ENCODE measurements around the gene PHACTR1.

DNA sequence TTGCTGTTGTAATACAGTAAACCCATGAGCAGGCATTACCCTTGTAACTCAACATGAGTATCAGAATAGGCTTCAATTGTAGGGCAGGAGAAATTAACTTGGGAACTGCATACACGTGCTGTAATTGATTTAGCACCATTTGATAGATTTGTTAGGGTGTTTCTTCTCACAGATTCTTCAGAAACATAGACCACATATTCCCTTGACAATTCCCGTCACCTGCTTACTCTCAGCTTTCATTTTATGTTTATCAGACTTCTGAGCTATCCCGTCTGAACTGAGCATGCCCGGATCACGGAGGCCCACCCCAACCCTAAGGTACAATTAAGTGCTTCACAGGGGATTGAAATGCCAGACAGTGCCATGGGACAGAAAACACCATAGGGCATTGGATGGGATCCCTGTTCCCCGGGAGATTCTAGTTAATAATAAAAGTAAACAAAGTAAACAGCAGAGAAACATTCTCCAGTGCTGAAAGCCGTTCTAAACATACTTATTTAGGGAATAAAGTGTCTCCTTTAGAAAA, 179.7 kb downstream of the PHACTR1 start:
- TF ChIP-seq POLR2A (IDR thresholded peaks at IDR 0.05) (no peak), POLR2AphosphoS5 (IDR thresholded peaks at IDR 0.05) (no peak)
- TF ChIP-seq, protein P1, sequence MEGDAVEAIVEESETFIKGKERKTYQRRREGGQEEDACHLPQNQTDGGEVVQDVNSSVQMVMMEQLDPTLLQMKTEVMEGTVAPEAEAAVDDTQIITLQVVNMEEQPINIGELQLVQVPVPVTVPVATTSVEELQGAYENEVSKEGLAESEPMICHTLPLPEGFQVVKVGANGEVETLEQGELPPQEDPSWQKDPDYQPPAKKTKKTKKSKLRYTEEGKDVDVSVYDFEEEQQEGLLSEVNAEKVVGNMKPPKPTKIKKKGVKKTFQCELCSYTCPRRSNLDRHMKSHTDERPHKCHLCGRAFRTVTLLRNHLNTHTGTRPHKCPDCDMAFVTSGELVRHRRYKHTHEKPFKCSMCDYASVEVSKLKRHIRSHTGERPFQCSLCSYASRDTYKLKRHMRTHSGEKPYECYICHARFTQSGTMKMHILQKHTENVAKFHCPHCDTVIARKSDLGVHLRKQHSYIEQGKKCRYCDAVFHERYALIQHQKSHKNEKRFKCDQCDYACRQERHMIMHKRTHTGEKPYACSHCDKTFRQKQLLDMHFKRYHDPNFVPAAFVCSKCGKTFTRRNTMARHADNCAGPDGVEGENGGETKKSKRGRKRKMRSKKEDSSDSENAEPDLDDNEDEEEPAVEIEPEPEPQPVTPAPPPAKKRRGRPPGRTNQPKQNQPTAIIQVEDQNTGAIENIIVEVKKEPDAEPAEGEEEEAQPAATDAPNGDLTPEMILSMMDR (IDR thresholded peaks at IDR 0.05): no peak

All from prostate gland (tissue), 2 donors.